ENCODE data around the gene PPT2. TPM values are rescaled to one million over a fixed set of nuclear protein-coding genes. Genes with fewer than 3 reads are reported as not detected.

The PPT2 gene
- total and polyA plus RNA-seq, 2 of the 8 experiments (the other 6 are each of a cell fraction or from before 2014, with no cell fraction given) = 24.1 to 39.5 TPM

DNA sequence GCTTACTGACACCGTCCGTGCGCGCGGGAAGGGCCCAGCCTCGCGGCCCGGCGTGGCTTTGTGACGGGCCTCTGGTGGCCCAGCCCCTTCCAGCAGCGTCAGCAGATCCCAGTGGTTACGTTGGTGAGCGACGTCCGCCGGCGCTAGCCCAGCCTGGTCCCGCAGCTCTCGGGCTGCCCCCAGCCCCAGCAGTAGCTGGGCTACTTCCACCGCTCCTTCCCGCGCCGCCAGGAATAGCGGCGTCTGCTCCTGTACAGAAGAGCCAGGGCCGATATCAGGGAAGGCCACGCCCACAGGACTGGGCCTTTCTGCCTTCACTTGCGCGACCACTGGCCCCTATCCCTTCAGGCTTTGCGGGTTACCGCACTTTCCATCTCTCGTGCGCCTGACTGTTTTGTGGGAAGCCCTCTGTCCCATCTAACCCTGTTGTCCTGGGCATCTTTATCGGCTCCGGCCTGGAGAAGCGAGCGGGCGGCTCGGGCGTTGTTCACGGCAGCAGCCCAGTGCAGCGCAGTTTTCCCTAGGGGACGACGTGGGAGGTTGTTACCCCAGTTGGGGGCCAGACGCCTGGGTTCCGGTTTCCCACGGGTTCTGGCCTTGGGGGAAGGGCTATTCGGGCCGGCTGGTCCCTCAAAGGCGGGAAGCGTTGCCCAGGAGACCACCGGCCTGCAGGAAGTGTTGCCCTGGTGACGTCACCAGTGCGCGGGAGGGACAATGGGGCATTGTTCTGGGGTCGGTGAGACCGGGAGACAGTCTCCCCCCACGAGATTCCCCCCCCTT lies 42.2 kb downstream of the PPT2 start:
- Histone ChIP-seq H2BK12ac (ENCODE audit: low read depth, low read length) (peak overlapping the region; percentile 94), H3K4ac (replicated peaks; ENCODE audit: insufficient read length, low read depth, low read length) (peak overlapping the region; percentile 86)
- no peak for FAIRE-seq
- TF ChIP-seq GABPA (IDR thresholded peaks at IDR 0.05; ENCODE audit: borderline replicate concordance, insufficient read depth, low read length) (no peak), EZH2 (IDR thresholded peaks at IDR 0.05; ENCODE audit: low read depth, low read length, severe bottlenecking) (no peak), ASH2L (IDR thresholded peaks at IDR 0.05; ENCODE audit: low read length) (peak; percentile 35), PHF8 (conservative IDR thresholded peaks at IDR 0.05; ENCODE audit: low read depth, low read length) (peak; percentile 88), POLR2A (IDR thresholded peaks at IDR 0.05; ENCODE audit: control extremely low read depth in 1 of 2, low read depth in 2 of 2, low read length in 2 of 2) (peak in 1 of 2 experiments; percentile 94; a peak in 2 of 3 replicates)
- TF ChIP-seq, protein P1, sequence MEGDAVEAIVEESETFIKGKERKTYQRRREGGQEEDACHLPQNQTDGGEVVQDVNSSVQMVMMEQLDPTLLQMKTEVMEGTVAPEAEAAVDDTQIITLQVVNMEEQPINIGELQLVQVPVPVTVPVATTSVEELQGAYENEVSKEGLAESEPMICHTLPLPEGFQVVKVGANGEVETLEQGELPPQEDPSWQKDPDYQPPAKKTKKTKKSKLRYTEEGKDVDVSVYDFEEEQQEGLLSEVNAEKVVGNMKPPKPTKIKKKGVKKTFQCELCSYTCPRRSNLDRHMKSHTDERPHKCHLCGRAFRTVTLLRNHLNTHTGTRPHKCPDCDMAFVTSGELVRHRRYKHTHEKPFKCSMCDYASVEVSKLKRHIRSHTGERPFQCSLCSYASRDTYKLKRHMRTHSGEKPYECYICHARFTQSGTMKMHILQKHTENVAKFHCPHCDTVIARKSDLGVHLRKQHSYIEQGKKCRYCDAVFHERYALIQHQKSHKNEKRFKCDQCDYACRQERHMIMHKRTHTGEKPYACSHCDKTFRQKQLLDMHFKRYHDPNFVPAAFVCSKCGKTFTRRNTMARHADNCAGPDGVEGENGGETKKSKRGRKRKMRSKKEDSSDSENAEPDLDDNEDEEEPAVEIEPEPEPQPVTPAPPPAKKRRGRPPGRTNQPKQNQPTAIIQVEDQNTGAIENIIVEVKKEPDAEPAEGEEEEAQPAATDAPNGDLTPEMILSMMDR (IDR thresholded peaks at IDR 0.05; ENCODE audit: control extremely low read depth in 1 of 3, insufficient read depth in 1 of 3, low read depth in 1 of 3, low read length in 3 of 3) = peak in 1 of 3 experiments; percentile 4; a peak in 1 of 4 replicates
- TF ChIP-seq, protein P2, sequence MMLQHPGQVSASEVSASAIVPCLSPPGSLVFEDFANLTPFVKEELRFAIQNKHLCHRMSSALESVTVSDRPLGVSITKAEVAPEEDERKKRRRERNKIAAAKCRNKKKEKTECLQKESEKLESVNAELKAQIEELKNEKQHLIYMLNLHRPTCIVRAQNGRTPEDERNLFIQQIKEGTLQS (IDR thresholded peaks at IDR 0.05; ENCODE audit: insufficient read depth, low read depth, low read length) = peak; percentile 52; the same call in 1 of the 2 replicates

More for the DNA sequence above, 42.2 kb downstream of the PPT2 start:
- ChIA-PET POLR2A (ENCODE audit: partially characterized antibody) (interaction anchor here (0.6 to 13.3 kb wide), 19 partner anchors 10 to 776 kb away, joined by 3 to 194 read pairs (median 4); partner anchors contain the start of genes AGPAT1, ATF6B, DXO and FKBPL), CTCF (ENCODE audit: partially characterized antibody) (interaction anchor here (0.6 to 2.6 kb wide), 10 partner anchors 16 to 520 kb away, joined by 3 to 9 read pairs (median 3); partner anchors contain the start of gene PRRT1)
- Histone ChIP-seq H2AK5ac (ENCODE audit: low read depth, low read length) (0 out of 2 replicates have a peak overlapping the region, but pooled peaks have one; percentile 43), H2BK15ac (ENCODE audit: low read length) (peak overlapping the region; percentile 89; the same call in 1 of the 2 replicates), H3K14ac (ENCODE audit: insufficient read length) (no peak overlapping the region), H3K79me1 (ENCODE audit: low read depth, low read length) (no peaks in the 10 kb centered on the region; the same call in 1 of the 2 replicates), H3K18ac (ENCODE audit: extremely low read depth, low read length) (peak overlapping the region; percentile 97), H3K36me3 (ENCODE audit: control insufficient read depth in 2 of 4, insufficient read depth in 4 of 4, low read length in 3 of 4) (no peaks in the 10 kb centered on the region), H4K20me1 (replicated peaks in 1 of 2; ENCODE audit: control insufficient read depth in 1 of 2, insufficient read depth in 2 of 2, low read length in 2 of 2) (no peaks in the 10 kb centered on the region), H3K23ac (ENCODE audit: insufficient read length) (no peak overlapping the region), H3K27me3 (replicated peaks in 1 of 4; ENCODE audit: control insufficient read depth in 3 of 4, extremely low read depth in 1 of 4, insufficient read depth in 3 of 4, low read length in 3 of 4) (no peaks in the 10 kb centered on the region), H2AFZ (ENCODE audit: low read length) (no peak overlapping the region; the same call in 1 of the 2 replicates), H3K27ac (ENCODE audit: low read depth, low read length) (peak overlapping the region; percentile 96), H3K4me3 (ENCODE audit: extremely low read depth in 1 of 4, insufficient read depth in 2 of 4, low read depth in 3 of 4, low read length in 4 of 4) (peak overlapping the region; percentile 66 to 97 (median 82)), H3K4me2 (ENCODE audit: insufficient read depth in 1 of 2, low read depth in 2 of 2, low read length in 2 of 2) (peak overlapping the region; percentile 89 to 97), H3K56ac (replicated peaks; ENCODE audit: insufficient read length, low read depth, low read length) (peak overlapping the region; percentile 96), H4K8ac (ENCODE audit: extremely low read depth, insufficient read depth, low read length) (peak overlapping the region; percentile 98), H3K23me2 (ENCODE audit: low read depth, low read length) (peaks cover 7% of the 10 kb centered on the region; the same call in 1 of the 2 replicates), H2BK120ac (replicated peaks; ENCODE audit: low read depth, low read length) (peak overlapping the region; percentile 92), H4K5ac (ENCODE audit: insufficient read length, low read depth, low read length) (peak overlapping the region; percentile 90), H3K4me1 (replicated peaks in 1 of 4; ENCODE audit: control insufficient read depth in 3 of 4, insufficient read depth in 4 of 4, low read length in 3 of 4) (peaks cover 8 to 36% (median 20%) of the 10 kb centered on the region in 4 experiments), H2BK20ac (ENCODE audit: low read length) (peak overlapping the region; percentile 61; the same call in 1 of the 2 replicates), H4K91ac (replicated peaks; ENCODE audit: insufficient read length, low read length) (peak overlapping the region; percentile 97), H2BK5ac (ENCODE audit: low read depth, low read length) (peak overlapping the region; percentile 98), H3K79me2 (ENCODE audit: control insufficient read depth in 1 of 2, insufficient read depth in 2 of 2, low read length in 2 of 2) (no peaks in the 10 kb centered on the region), H3K9ac (replicated peaks in 1 of 4; ENCODE audit: extremely low read depth in 1 of 4, low read depth in 3 of 4, low read length in 3 of 4) (peak overlapping the region; percentile 83 to 98 (median 93)), H3K9me3 (ENCODE audit: insufficient read depth in 2 of 2, low read depth in 1 of 2, low read length in 1 of 2) (no peaks in the 10 kb centered on the region)
- 1% methylated on average over 58 of the region's 58 CpGs; no CpG with 5 or more reads in 1 of the 2 experiments for WGBS, 2 experiments (ENCODE audit: extremely low coverage in 1 of 2, insufficient coverage in 1 of 2, insufficient read length in 1 of 2, insufficient replicate concordance in 2 of 2, low coverage in 1 of 2, low lambda C conversion rate in 2 of 2, missing lambda C conversion rate in 1 of 2)
- peak; percentile 71 to 90 for DNase-seq (ENCODE audit: low read depth in 1 of 2, low spot score in 2 of 2)

All from H1 (cell line).